Measurements from ENCODE around the gene GFRA1. TPM values are rescaled to one million over a fixed set of nuclear protein-coding genes. Genes with fewer than 3 reads are reported as not detected.

The GFRA1 gene
- total RNA-seq, 2 experiments from 2014 or later = not detected

DNA sequence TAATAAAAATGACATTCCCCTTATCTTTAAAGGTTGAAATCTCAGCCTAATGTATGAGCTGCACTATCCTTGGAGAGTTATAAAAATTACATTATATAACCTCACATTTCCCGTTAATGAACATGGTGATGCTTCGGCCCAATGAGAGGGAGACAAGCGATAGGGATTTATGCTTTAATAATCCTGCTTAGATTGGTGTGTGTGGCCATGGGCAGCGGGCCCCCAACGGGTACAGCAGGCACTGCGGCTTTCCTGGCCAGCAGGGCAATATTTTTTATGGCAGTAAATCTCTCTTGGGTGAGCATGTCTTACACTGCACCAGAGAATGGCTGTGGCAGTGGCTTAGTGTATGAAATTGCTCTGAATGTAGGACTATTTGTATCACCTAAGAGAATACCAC, 246.3 kb downstream of the GFRA1 start:
- Histone ChIP-seq H3K4me2 (ENCODE audit: low read length) (no peak overlapping the region), H4K20me1 (ENCODE audit: insufficient read depth, low read length) (no peaks in the 10 kb centered on the region), H3K9me2 (ENCODE audit: insufficient read depth, low read length) (no peaks in the 10 kb centered on the region), H3K36me3 (ENCODE audit: insufficient read depth, low read length) (no peaks in the 10 kb centered on the region), H3K9me3 (ENCODE audit: low read length) (no peaks in the 10 kb centered on the region), H3K79me2 (ENCODE audit: insufficient read depth, low read depth, low read length) (no peaks in the 10 kb centered on the region), H3K4me1 (ENCODE audit: insufficient read depth, low read length, poor library complexity, severe bottlenecking) (no peaks in the 10 kb centered on the region), H2AFZ (ENCODE audit: low read length) (no peak overlapping the region), H3K4me3 (ENCODE audit: low read depth, low read length, poor library complexity, severe bottlenecking) (no peak overlapping the region), H3K27ac (ENCODE audit: low read depth, low read length, poor library complexity, severe bottlenecking) (no peak overlapping the region)
- no peak for DNase-seq (ENCODE audit: low spot score)
- CTCF ChIA-PET (ENCODE audit: unreplicated experiment) = no interaction called here
- no TSS peak for BruUV-seq (replicated peaks)
- POLR2A ChIA-PET = no interaction called here
- TF ChIP-seq, protein P1, sequence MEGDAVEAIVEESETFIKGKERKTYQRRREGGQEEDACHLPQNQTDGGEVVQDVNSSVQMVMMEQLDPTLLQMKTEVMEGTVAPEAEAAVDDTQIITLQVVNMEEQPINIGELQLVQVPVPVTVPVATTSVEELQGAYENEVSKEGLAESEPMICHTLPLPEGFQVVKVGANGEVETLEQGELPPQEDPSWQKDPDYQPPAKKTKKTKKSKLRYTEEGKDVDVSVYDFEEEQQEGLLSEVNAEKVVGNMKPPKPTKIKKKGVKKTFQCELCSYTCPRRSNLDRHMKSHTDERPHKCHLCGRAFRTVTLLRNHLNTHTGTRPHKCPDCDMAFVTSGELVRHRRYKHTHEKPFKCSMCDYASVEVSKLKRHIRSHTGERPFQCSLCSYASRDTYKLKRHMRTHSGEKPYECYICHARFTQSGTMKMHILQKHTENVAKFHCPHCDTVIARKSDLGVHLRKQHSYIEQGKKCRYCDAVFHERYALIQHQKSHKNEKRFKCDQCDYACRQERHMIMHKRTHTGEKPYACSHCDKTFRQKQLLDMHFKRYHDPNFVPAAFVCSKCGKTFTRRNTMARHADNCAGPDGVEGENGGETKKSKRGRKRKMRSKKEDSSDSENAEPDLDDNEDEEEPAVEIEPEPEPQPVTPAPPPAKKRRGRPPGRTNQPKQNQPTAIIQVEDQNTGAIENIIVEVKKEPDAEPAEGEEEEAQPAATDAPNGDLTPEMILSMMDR (conservative IDR thresholded peaks at IDR 0.05; ENCODE audit: low read length) = no peak
- no peak for TF ChIP-seq EZH2phosphoT487 (IDR thresholded peaks at IDR 0.05; ENCODE audit: borderline replicate concordance, low read depth, low read length)
- intact Hi-C loops (cut with micrococcal nuclease; ENCODE audit: unreplicated experiment) = no loop called here

DNA sequence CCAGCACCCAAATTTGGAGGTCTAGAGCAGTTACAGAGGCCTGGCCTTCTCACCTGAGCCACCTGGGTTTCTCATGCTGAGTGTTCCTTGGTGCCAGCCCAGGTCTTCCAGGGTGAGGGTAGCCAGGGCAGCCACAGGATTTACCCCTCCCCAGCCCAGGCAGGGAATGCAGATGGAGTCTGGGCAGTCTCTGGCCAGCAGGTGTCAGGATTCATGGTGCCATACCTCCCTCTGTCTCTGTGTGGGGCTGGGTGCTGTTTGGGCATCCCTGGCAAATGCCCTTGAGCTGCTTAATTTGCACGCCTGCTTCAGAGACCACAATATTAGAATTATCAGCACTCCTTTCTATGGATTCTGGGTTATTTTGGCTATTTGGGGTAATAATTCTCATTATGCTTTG, 246.7 kb downstream of the GFRA1 start:
- no peak for TF ChIP-seq EZH2phosphoT487 (IDR thresholded peaks at IDR 0.05; ENCODE audit: borderline replicate concordance, low read depth, low read length)
- TF ChIP-seq, protein P1 (conservative IDR thresholded peaks at IDR 0.05; ENCODE audit: low read length) = no peak
- Histone ChIP-seq H3K36me3 (ENCODE audit: insufficient read depth, low read length) (no peaks in the 10 kb centered on the region), H3K9me3 (ENCODE audit: low read length) (no peaks in the 10 kb centered on the region), H3K4me1 (ENCODE audit: insufficient read depth, low read length, poor library complexity, severe bottlenecking) (no peaks in the 10 kb centered on the region), H4K20me1 (ENCODE audit: insufficient read depth, low read length) (no peaks in the 10 kb centered on the region), H2AFZ (ENCODE audit: low read length) (no peak overlapping the region), H3K4me2 (ENCODE audit: low read length) (no peak overlapping the region), H3K79me2 (ENCODE audit: insufficient read depth, low read depth, low read length) (no peaks in the 10 kb centered on the region), H3K4me3 (ENCODE audit: low read depth, low read length, poor library complexity, severe bottlenecking) (no peak overlapping the region), H3K9me2 (ENCODE audit: insufficient read depth, low read length) (no peaks in the 10 kb centered on the region), H3K27ac (ENCODE audit: low read depth, low read length, poor library complexity, severe bottlenecking) (no peak overlapping the region)
- BruUV-seq (replicated peaks) = no TSS peak
- ChIA-PET POLR2A (no interaction called here), CTCF (ENCODE audit: unreplicated experiment) (no interaction called here)
- no peak for DNase-seq (ENCODE audit: low spot score)
- intact Hi-C loops (cut with micrococcal nuclease; ENCODE audit: unreplicated experiment) = no loop called here

DNA sequence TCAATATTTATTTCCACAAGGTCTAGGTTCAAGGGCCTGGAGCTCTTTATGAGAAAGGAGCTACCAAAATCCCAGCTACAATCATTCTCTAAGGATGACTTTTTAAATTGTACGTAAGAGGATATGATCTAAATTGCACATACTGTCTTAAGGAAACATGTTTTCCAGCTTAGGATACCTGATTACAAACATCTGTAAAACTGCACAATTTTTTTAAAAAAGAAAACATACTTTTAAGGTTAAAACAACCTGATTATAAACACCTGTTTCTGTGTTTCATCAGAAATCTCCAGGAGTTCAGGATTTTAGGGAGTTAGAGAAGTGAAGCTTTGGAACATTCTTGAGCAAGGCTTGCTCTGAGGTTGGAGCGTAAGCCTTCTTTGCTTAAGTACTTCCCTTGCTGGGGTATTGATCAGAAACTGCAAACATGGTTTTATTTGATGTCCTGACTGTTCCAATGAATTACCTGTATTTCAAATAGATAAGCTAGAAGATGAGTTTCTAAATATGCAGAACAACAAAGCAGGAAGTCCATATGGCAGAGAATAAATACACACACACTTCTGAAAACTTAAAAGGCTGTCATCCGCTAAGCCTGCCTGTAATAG, 248.6 kb downstream of the GFRA1 start:
- Histone ChIP-seq H3K4me2 (ENCODE audit: low read length) (no peak overlapping the region), H3K27ac (ENCODE audit: low read depth, low read length, poor library complexity, severe bottlenecking) (no peak overlapping the region), H3K4me1 (ENCODE audit: insufficient read depth, low read length, poor library complexity, severe bottlenecking) (no peaks in the 10 kb centered on the region), H3K79me2 (ENCODE audit: insufficient read depth, low read depth, low read length) (no peaks in the 10 kb centered on the region), H3K4me3 (ENCODE audit: low read depth, low read length, poor library complexity, severe bottlenecking) (no peak overlapping the region), H4K20me1 (ENCODE audit: insufficient read depth, low read length) (no peaks in the 10 kb centered on the region), H3K36me3 (ENCODE audit: insufficient read depth, low read length) (no peaks in the 10 kb centered on the region), H2AFZ (ENCODE audit: low read length) (no peak overlapping the region), H3K9me2 (ENCODE audit: insufficient read depth, low read length) (no peaks in the 10 kb centered on the region), H3K9me3 (ENCODE audit: low read length) (no peaks in the 10 kb centered on the region)
- ChIA-PET CTCF (ENCODE audit: unreplicated experiment) (no interaction called here), POLR2A (interaction anchor here (0.6 to 0.9 kb wide), 2 partner anchors 10 to 617 kb away, joined by 3 read pairs; no protein-coding TSS in a partner anchor)
- intact Hi-C loops (cut with micrococcal nuclease; ENCODE audit: unreplicated experiment) = no loop called here
- TF ChIP-seq EZH2phosphoT487 (IDR thresholded peaks at IDR 0.05; ENCODE audit: borderline replicate concordance, low read depth, low read length) = no peak
- TF ChIP-seq, protein P1 (conservative IDR thresholded peaks at IDR 0.05; ENCODE audit: low read length) = no peak
- DNase-seq (ENCODE audit: low spot score) = no peak
- no TSS peak for BruUV-seq (replicated peaks)
